D721Med (cell line): ENCODE measurements around the gene ARPC1B.
A peak's percentile ranks its signal among the peaks of the same experiment; 100 is the strongest.
"Not testable (repeated sequence)": the region's sequence is repeated elsewhere in the genome, so short reads cannot be mapped to it uniquely, and the experiment has no call there.

Experiments used
- DNase-seq: peaks from one replicate; pipeline ENCODE4 v3.0.0; 2011; ENCODE audit warnings: low spot score; ENCODE audit not compliant: insufficient read length
- FAIRE-seq: peaks from 2 replicates; lab custom pipeline; 2011; peaks lifted over from hg19 to GRCh38; lab: Jason Lieb, UNC
- TF ChIP-seq, protein P1 (sequence below): IDR thresholded peaks from 2 replicates; pipeline ENCODE4 v1.5.1; 2012; ENCODE audit warnings: mild to moderate bottlenecking, control low read depth; ENCODE audit not compliant: insufficient read depth; ENCODE audit errors: missing control alignments

The ARPC1B gene

DNA sequence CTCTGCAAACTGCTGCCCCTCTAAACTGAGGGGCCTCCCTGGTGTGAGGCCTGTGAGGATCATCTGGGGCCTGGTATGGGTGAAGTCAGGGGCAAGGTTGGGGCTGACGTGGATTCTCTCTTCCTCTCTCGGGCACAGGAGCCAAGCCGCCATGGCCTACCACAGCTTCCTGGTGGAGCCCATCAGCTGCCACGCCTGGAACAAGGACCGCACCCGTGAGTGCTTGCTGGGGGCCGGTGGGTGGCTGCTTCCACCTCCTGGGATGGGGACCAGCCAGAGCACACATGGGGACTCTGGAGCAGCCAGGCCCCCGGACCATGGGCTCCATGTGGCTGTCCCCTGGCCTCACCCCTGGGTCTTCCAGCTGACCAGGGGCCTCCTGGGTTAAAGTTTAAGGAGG, 11.0 kb downstream of the ARPC1B start:
- TF ChIP-seq, protein P1, sequence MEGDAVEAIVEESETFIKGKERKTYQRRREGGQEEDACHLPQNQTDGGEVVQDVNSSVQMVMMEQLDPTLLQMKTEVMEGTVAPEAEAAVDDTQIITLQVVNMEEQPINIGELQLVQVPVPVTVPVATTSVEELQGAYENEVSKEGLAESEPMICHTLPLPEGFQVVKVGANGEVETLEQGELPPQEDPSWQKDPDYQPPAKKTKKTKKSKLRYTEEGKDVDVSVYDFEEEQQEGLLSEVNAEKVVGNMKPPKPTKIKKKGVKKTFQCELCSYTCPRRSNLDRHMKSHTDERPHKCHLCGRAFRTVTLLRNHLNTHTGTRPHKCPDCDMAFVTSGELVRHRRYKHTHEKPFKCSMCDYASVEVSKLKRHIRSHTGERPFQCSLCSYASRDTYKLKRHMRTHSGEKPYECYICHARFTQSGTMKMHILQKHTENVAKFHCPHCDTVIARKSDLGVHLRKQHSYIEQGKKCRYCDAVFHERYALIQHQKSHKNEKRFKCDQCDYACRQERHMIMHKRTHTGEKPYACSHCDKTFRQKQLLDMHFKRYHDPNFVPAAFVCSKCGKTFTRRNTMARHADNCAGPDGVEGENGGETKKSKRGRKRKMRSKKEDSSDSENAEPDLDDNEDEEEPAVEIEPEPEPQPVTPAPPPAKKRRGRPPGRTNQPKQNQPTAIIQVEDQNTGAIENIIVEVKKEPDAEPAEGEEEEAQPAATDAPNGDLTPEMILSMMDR = no peak
- DNase-seq = no peak
- FAIRE-seq = no peak

- DNase-seq (no peak), FAIRE-seq (no peak)
- TF ChIP-seq, protein P1 = peak; percentile 26
Measured at GRCh38 chr7:99386584-99387238, 12.2 kb downstream of the ARPC1B start.

GRCh38 chr7:99387239-99387635, 12.7 kb downstream of the ARPC1B start:
- FAIRE-seq, DNase-seq: not testable (repeated sequence)

DNA sequence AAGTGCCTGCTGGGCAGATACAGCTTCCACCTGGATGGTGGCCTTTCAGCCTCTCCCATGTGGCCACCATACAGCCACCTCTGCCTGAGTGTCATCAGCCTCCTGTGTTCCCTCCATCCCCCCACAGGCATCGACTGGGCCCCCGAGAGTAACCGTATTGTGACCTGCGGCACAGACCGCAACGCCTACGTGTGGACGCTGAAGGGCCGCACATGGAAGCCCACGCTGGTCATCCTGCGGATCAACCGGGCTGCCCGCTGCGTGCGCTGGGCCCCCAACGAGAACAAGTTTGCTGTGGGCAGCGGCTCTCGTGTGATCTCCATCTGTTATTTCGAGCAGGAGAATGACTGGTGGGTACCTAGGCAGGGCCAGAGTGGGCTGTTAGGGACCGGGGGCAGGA, 13.4 kb downstream of the ARPC1B start:
- no peak for DNase-seq
- TF ChIP-seq, protein P1 = no peak
- no peak for FAIRE-seq

DNA sequence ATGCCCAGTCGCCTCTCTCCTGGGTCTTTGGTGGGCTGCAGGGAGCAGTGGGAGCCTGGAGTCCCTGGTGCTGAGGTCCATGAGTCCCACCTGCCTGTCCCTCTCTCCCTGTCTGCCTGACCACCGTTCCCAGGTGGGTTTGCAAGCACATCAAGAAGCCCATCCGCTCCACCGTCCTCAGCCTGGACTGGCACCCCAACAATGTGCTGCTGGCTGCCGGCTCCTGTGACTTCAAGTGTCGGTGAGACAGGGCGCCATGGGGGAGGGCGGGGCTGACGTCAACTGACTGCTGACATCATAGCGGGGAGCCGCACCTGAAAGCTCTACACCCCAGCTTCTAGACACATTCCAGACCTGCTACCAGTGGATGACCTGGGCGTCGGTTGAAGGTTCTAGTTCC, 15.2 kb downstream of the ARPC1B start:
- FAIRE-seq (no peak), DNase-seq (no peak)
- TF ChIP-seq, protein P1 = no peak

GRCh38 chr7:99390941-99391602, 16.5 kb downstream of the ARPC1B start:
- TF ChIP-seq, protein P1 = no peak
- FAIRE-seq (no peak), DNase-seq (no peak)

DNA sequence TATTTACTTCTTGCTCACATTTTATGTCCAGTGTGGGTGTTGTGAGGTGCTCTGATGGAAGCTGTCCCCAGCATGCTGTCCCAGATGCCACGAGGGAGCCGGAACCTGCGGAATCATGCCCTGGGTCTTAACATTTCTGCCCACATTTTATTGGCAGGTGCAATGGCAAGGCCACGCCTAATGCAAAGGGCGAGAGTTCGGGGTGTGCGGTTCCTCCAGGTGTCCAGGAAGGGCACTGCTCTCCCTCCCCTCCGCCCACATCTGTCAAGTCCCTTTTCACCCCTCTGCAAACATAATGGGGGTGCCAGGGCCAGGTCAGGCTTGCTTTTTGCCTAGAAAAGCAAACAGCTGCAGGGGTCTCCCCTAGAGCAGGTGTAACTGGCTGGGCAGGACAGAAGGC, 17.5 kb downstream of the ARPC1B start:
- FAIRE-seq (no peak), DNase-seq (no peak)
- TF ChIP-seq, protein P1 = no peak
